ENCODE results near the gene JUND. TPM values are rescaled to one million over a fixed set of nuclear protein-coding genes. Genes with fewer than 3 reads are reported as not detected.
A peak's percentile ranks its signal among the peaks of the same experiment; 100 is the strongest.

Gene JUND
- total and polyA plus RNA-seq, 2 donors from 2014 or later, result 117 to 181 TPM

DNA sequence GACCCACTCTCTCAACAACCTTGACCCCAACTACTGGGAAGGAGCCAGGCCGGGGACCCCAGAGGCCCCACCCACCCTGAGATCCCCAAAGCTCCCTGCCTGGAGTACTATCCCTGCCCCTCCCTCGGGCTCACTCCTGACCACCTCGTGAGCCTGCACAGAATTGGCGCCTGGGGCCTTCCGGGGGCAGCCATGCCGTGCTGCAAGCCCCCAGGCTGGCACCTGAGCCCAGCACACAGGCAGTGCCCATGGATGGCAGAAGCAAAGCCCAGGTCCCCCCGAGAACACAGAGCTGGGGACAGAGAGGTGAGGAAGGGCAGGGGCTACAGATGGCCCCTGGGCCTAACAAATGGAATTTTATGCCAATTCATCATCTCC is 27.5 kb upstream of the JUND start:
- H3K4me3 ChIP-seq (ENCODE audit: low read length in 3 of 3), result no peak overlapping the region
- no peaks in the 10 kb centered on the region for H3K9me3 ChIP-seq (ENCODE audit: control insufficient read depth in 2 of 3, insufficient read depth in 1 of 3, low read length in 3 of 3)
- intact Hi-C loops (cut with DNase I), result no loop called here
- peaks cover 0 to 21% (median 8%) of the 10 kb centered on the region in 3 donors for H3K4me1 ChIP-seq (ENCODE audit: control insufficient read depth in 2 of 3, insufficient read depth in 2 of 3, low read depth in 1 of 3, low read length in 3 of 3)
- TF ChIP-seq CTCF (IDR thresholded peaks at IDR 0.05; ENCODE audit: borderline replicate concordance, extremely low read depth, insufficient read depth), result no peak
- no peak for DNase-seq
- H3K27ac ChIP-seq (ENCODE audit: low read depth in 2 of 2, low read length in 2 of 2), result no peak overlapping the region
- no peak for FAIRE-seq
- H3K27me3 ChIP-seq (ENCODE audit: control insufficient read depth, insufficient read depth, low read length), result no peaks in the 10 kb centered on the region
- H3K9ac ChIP-seq (ENCODE audit: low read length in 3 of 3), result no peak overlapping the region
- peaks cover 0 to 8% (median 0%) of the 10 kb centered on the region in 3 donors for H3K36me3 ChIP-seq (ENCODE audit: control insufficient read depth in 2 of 3, insufficient read depth in 3 of 3, low read length in 3 of 3)

GRCh38 chr19:18308051-18308947 is 26.9 kb upstream of the JUND start:
- Histone ChIP-seq H3K36me3 (ENCODE audit: control insufficient read depth in 2 of 3, insufficient read depth in 3 of 3, low read length in 3 of 3) (peaks cover 0 to 8% (median 0%) of the 10 kb centered on the region in 3 donors), H3K4me1 (ENCODE audit: control insufficient read depth in 2 of 3, insufficient read depth in 2 of 3, low read depth in 1 of 3, low read length in 3 of 3) (peaks cover 0 to 25% (median 8%) of the 10 kb centered on the region in 3 donors), H3K9ac (ENCODE audit: low read length in 3 of 3) (no peak overlapping the region), H3K27me3 (ENCODE audit: control insufficient read depth, insufficient read depth, low read length) (no peaks in the 10 kb centered on the region), H3K4me3 (ENCODE audit: low read length in 3 of 3) (no peak overlapping the region), H3K9me3 (ENCODE audit: control insufficient read depth in 2 of 3, insufficient read depth in 1 of 3, low read length in 3 of 3) (no peaks in the 10 kb centered on the region), H3K27ac (ENCODE audit: low read depth in 2 of 2, low read length in 2 of 2) (no peak overlapping the region)
- FAIRE-seq, result no peak
- intact Hi-C loops (cut with DNase I), result no loop called here
- DNase-seq, result no peak
- no peak for TF ChIP-seq CTCF (IDR thresholded peaks at IDR 0.05; ENCODE audit: borderline replicate concordance, extremely low read depth, insufficient read depth)

GRCh38 chr19:18307271-18307681 is 25.9 kb upstream of the JUND start:
- no peak for FAIRE-seq
- Histone ChIP-seq H3K36me3 (ENCODE audit: control insufficient read depth in 2 of 3, insufficient read depth in 3 of 3, low read length in 3 of 3) (peaks cover 0 to 6% (median 0%) of the 10 kb centered on the region in 3 donors), H3K27me3 (ENCODE audit: control insufficient read depth, insufficient read depth, low read length) (no peaks in the 10 kb centered on the region), H3K4me1 (ENCODE audit: control insufficient read depth in 2 of 3, insufficient read depth in 2 of 3, low read depth in 1 of 3, low read length in 3 of 3) (peaks cover 0 to 24% (median 8%) of the 10 kb centered on the region in 3 donors), H3K9ac (ENCODE audit: low read length in 3 of 3) (no peak overlapping the region), H3K4me3 (ENCODE audit: low read length in 3 of 3) (no peak overlapping the region), H3K27ac (ENCODE audit: low read depth in 2 of 2, low read length in 2 of 2) (no peak overlapping the region), H3K9me3 (ENCODE audit: control insufficient read depth in 2 of 3, insufficient read depth in 1 of 3, low read length in 3 of 3) (no peaks in the 10 kb centered on the region)
- TF ChIP-seq CTCF (IDR thresholded peaks at IDR 0.05; ENCODE audit: borderline replicate concordance, extremely low read depth, insufficient read depth), result no peak
- intact Hi-C loops (cut with DNase I), result no loop called here
- peak in 2 of 5 donors; percentile 41 to 76 for DNase-seq
